Stimulated activated naive B cell treated with anti-CD40 and anti-IgM and Interleukin-4, amounts not matched to agents 10 μg/mL and 1 μg/mL and 100 μg/mL, for 72 hours (primary cell): ENCODE results near the gene RTTN.
"Not testable (repeated sequence)": the region's sequence is repeated elsewhere in the genome, so short reads cannot be mapped to it uniquely, and the experiment has no call there.

Experiments used
- ATAC-seq, 2 donors: fragments of 150-1000 bp; cut with Tn5 transposase; replicated peaks; 2 replicates each; pipeline ENCODE4 v1.10.0; 2021; ENCODE audit warnings: moderate library complexity in 1 of 2
- DNase-seq: peaks from one replicate; pipeline ENCODE4 v3.0.0; 2021
- H3K27ac Mint-ChIP-seq: one replicate; pipeline ENCODE4 v1.8.0; 2022; ENCODE audit warnings: mild to moderate bottlenecking, mixed read lengths
- H3K27me3 Mint-ChIP-seq, 2 donors: one replicate each; pipeline ENCODE4 v1.8.0; 2022; ENCODE audit warnings: mixed read lengths in 2 of 2
- H3K36me3 Mint-ChIP-seq, 2 donors: one replicate each; pipeline ENCODE4 v1.8.0; 2022; ENCODE audit warnings: mixed read lengths in 2 of 2, mild to moderate bottlenecking in 1 of 2
- H3K4me1 Mint-ChIP-seq, 2 donors: one replicate each; pipeline ENCODE4 v1.8.0; 2022; ENCODE audit warnings: mixed read lengths in 2 of 2, mild to moderate bottlenecking in 1 of 2
- H3K4me3 Mint-ChIP-seq, 2 donors: one replicate each; pipeline ENCODE4 v1.8.0; 2022; ENCODE audit warnings: mild to moderate bottlenecking in 2 of 2, mixed read lengths in 2 of 2, moderate library complexity in 1 of 2
- H3K9me3 Mint-ChIP-seq, 2 donors: one replicate each; pipeline ENCODE4 v1.8.0; 2022; ENCODE audit warnings: mixed read lengths in 2 of 2, mild to moderate bottlenecking in 1 of 2

Gene RTTN

GRCh38 chr18:70121842-70122241 lies 83.6 kb downstream of the RTTN start:
- H3K9me3 Mint-ChIP-seq, result peaks cover 0 to 2% of the 10 kb centered on the region in 2 donors
- no peaks in the 10 kb centered on the region for H3K27me3 Mint-ChIP-seq
- H3K36me3 Mint-ChIP-seq, result peaks cover 24 to 45% of the 10 kb centered on the region in 2 donors
- no peak overlapping the region for H3K27ac Mint-ChIP-seq
- ATAC-seq, result no peak
- H3K4me3 Mint-ChIP-seq, result no peak overlapping the region
- no peak for DNase-seq
- peaks cover 2 to 14% of the 10 kb centered on the region in 2 donors for H3K4me1 Mint-ChIP-seq

- Mint-ChIP-seq H3K36me3 (peaks cover 38 to 51% of the 10 kb centered on the region in 2 donors), H3K4me3 (no peak overlapping the region), H3K27ac (no peak overlapping the region)
Observed at GRCh38 chr18:70116949-70117348, 88.5 kb downstream of the RTTN start.

GRCh38 chr18:70113511-70113910 lies 92.0 kb downstream of the RTTN start:
- H3K36me3 Mint-ChIP-seq, result peaks cover 36 to 51% of the 10 kb centered on the region in 2 donors
- no peak for DNase-seq
- ATAC-seq, result no peak
- H3K4me3 Mint-ChIP-seq, result no peak overlapping the region
- no peaks in the 10 kb centered on the region for H3K27me3 Mint-ChIP-seq
- no peak overlapping the region for H3K27ac Mint-ChIP-seq
- peaks cover 0 to 4% of the 10 kb centered on the region in 2 donors for H3K9me3 Mint-ChIP-seq
- peaks cover 0 to 7% of the 10 kb centered on the region in 2 donors for H3K4me1 Mint-ChIP-seq

More at GRCh38 chr18:70116949-70117348, 88.5 kb downstream of the RTTN start:
- no peak for ATAC-seq
- Mint-ChIP-seq H3K4me1 (peaks cover 2 to 12% of the 10 kb centered on the region in 2 donors), H3K9me3 (peaks cover 2 to 4% of the 10 kb centered on the region in 2 donors), H3K27me3 (no peaks in the 10 kb centered on the region)
- no peak for DNase-seq

GRCh38 chr18:70110678-70111077 lies 94.8 kb downstream of the RTTN start:
- ATAC-seq (no peak), DNase-seq (no peak)
- Mint-ChIP-seq H3K4me1 (no peaks in the 10 kb centered on the region), H3K27me3 (no peaks in the 10 kb centered on the region), H3K9me3 (peaks cover 0 to 4% of the 10 kb centered on the region in 2 donors), H3K36me3 (peaks cover 33 to 58% of the 10 kb centered on the region in 2 donors), H3K27ac (no peak overlapping the region), H3K4me3 (no peak overlapping the region)

- Mint-ChIP-seq H3K27me3 (no peaks in the 10 kb centered on the region), H3K4me1 (no peaks in the 10 kb centered on the region), H3K27ac (no peak overlapping the region), H3K9me3 (peaks cover 4 to 6% of the 10 kb centered on the region in 2 donors), H3K4me3 (no peak overlapping the region), H3K36me3 (peaks cover 43 to 68% of the 10 kb centered on the region in 2 donors)
- no peak for DNase-seq
- no peak for ATAC-seq
Observed at GRCh38 chr18:70107091-70107490, 98.4 kb downstream of the RTTN start.

- H3K36me3 Mint-ChIP-seq, result peaks cover 40 to 66% of the 10 kb centered on the region in 2 donors
- not testable (repeated sequence) for H3K4me1 Mint-ChIP-seq, H3K27ac Mint-ChIP-seq, H3K4me3 Mint-ChIP-seq, H3K27me3 Mint-ChIP-seq, ATAC-seq, DNase-seq
- peaks cover 8 to 20% of the 10 kb centered on the region in 2 donors for H3K9me3 Mint-ChIP-seq
Observed at GRCh38 chr18:70102854-70103253, 102.6 kb downstream of the RTTN start.

GRCh38 chr18:70089858-70090257 lies 115.6 kb downstream of the RTTN start:
- no peak overlapping the region for H3K27ac Mint-ChIP-seq
- no peak for ATAC-seq
- H3K4me1 Mint-ChIP-seq, result no peaks in the 10 kb centered on the region
- H3K4me3 Mint-ChIP-seq, result no peak overlapping the region
- H3K9me3 Mint-ChIP-seq, result no peaks in the 10 kb centered on the region
- no peak for DNase-seq
- no peaks in the 10 kb centered on the region for H3K27me3 Mint-ChIP-seq
- H3K36me3 Mint-ChIP-seq, result peaks cover 7 to 17% of the 10 kb centered on the region in 2 donors

GRCh38 chr18:70086085-70086484 lies 119.4 kb downstream of the RTTN start:
- no peaks in the 10 kb centered on the region for H3K4me1 Mint-ChIP-seq
- no peak overlapping the region for H3K4me3 Mint-ChIP-seq
- no peaks in the 10 kb centered on the region for H3K9me3 Mint-ChIP-seq
- no peak for DNase-seq
- peaks cover 7 to 23% of the 10 kb centered on the region in 2 donors for H3K36me3 Mint-ChIP-seq
- no peak for ATAC-seq
- H3K27ac Mint-ChIP-seq, result no peak overlapping the region
- no peaks in the 10 kb centered on the region for H3K27me3 Mint-ChIP-seq

GRCh38 chr18:70085641-70086040 lies 119.8 kb downstream of the RTTN start:
- Mint-ChIP-seq H3K9me3 (no peaks in the 10 kb centered on the region), H3K4me1 (no peaks in the 10 kb centered on the region), H3K27me3 (no peaks in the 10 kb centered on the region), H3K4me3 (no peak overlapping the region), H3K36me3 (peaks cover 11 to 24% of the 10 kb centered on the region in 2 donors), H3K27ac (no peak overlapping the region)
- ATAC-seq (no peak), DNase-seq (no peak)

GRCh38 chr18:70082430-70082829 lies 123.1 kb downstream of the RTTN start:
- no peak for DNase-seq
- H3K4me3 Mint-ChIP-seq, result no peak overlapping the region
- peaks cover 18 to 30% of the 10 kb centered on the region in 2 donors for H3K36me3 Mint-ChIP-seq
- H3K9me3 Mint-ChIP-seq, result no peaks in the 10 kb centered on the region
- H3K4me1 Mint-ChIP-seq, result no peaks in the 10 kb centered on the region
- no peaks in the 10 kb centered on the region for H3K27me3 Mint-ChIP-seq
- no peak overlapping the region for H3K27ac Mint-ChIP-seq
- ATAC-seq, result no peak

GRCh38 chr18:70078106-70078505 lies 127.4 kb downstream of the RTTN start:
- H3K4me1 Mint-ChIP-seq, result no peaks in the 10 kb centered on the region
- H3K4me3 Mint-ChIP-seq, result no peak overlapping the region
- ATAC-seq, result no peak
- H3K27ac Mint-ChIP-seq, result no peak overlapping the region
- H3K27me3 Mint-ChIP-seq, result no peaks in the 10 kb centered on the region
- H3K36me3 Mint-ChIP-seq, result peaks cover 14 to 36% of the 10 kb centered on the region in 2 donors
- H3K9me3 Mint-ChIP-seq, result no peaks in the 10 kb centered on the region
- no peak for DNase-seq

GRCh38 chr18:70075906-70076305 lies 129.6 kb downstream of the RTTN start:
- peaks cover 12 to 25% of the 10 kb centered on the region in 2 donors for H3K36me3 Mint-ChIP-seq
- H3K27me3 Mint-ChIP-seq, result no peaks in the 10 kb centered on the region
- H3K9me3 Mint-ChIP-seq, result no peaks in the 10 kb centered on the region
- H3K4me1 Mint-ChIP-seq, result no peaks in the 10 kb centered on the region
- ATAC-seq (no peak), DNase-seq (no peak)
- H3K4me3 Mint-ChIP-seq, result no peak overlapping the region
- no peak overlapping the region for H3K27ac Mint-ChIP-seq

GRCh38 chr18:70074116-70074515 lies 131.4 kb downstream of the RTTN start:
- H3K27me3 Mint-ChIP-seq, result no peaks in the 10 kb centered on the region
- no peak for DNase-seq
- ATAC-seq, result no peak

GRCh38 chr18:70073432-70073831 lies 132.1 kb downstream of the RTTN start:
- Mint-ChIP-seq H3K9me3 (no peaks in the 10 kb centered on the region), H3K27me3 (no peaks in the 10 kb centered on the region), H3K4me3 (no peak overlapping the region), H3K4me1 (no peaks in the 10 kb centered on the region), H3K36me3 (peaks cover 8 to 28% of the 10 kb centered on the region in 2 donors), H3K27ac (no peak overlapping the region)
- ATAC-seq (no peak), DNase-seq (no peak)

More at GRCh38 chr18:70074116-70074515, 131.4 kb downstream of the RTTN start:
- no peak overlapping the region for H3K27ac Mint-ChIP-seq
- H3K36me3 Mint-ChIP-seq, result peaks cover 8 to 22% of the 10 kb centered on the region in 2 donors
- H3K4me3 Mint-ChIP-seq, result no peak overlapping the region
- no peaks in the 10 kb centered on the region for H3K9me3 Mint-ChIP-seq
- no peaks in the 10 kb centered on the region for H3K4me1 Mint-ChIP-seq

- no peaks in the 10 kb centered on the region for H3K9me3 Mint-ChIP-seq
- no peak overlapping the region for H3K4me3 Mint-ChIP-seq
- DNase-seq (no peak), ATAC-seq (no peak)
- no peaks in the 10 kb centered on the region for H3K27me3 Mint-ChIP-seq
- peaks cover 6 to 27% of the 10 kb centered on the region in 2 donors for H3K36me3 Mint-ChIP-seq
- no peak overlapping the region for H3K27ac Mint-ChIP-seq
- no peaks in the 10 kb centered on the region for H3K4me1 Mint-ChIP-seq
Observed at GRCh38 chr18:70072678-70073077, 132.8 kb downstream of the RTTN start.

GRCh38 chr18:70069965-70070364 lies 135.5 kb downstream of the RTTN start:
- ATAC-seq, result no peak
- no peak for DNase-seq
- H3K27ac Mint-ChIP-seq, result no peak overlapping the region
- H3K36me3 Mint-ChIP-seq, result peaks cover 10 to 27% of the 10 kb centered on the region in 2 donors
- H3K4me1 Mint-ChIP-seq, result no peaks in the 10 kb centered on the region
- no peaks in the 10 kb centered on the region for H3K9me3 Mint-ChIP-seq
- no peak overlapping the region for H3K4me3 Mint-ChIP-seq
- H3K27me3 Mint-ChIP-seq, result no peaks in the 10 kb centered on the region
